Smooth muscle cell (in vitro differentiated cells): ENCODE results near the gene SDHB. TPM values are rescaled to one million over a fixed set of nuclear protein-coding genes. Genes with fewer than 3 reads are reported as not detected.

Source experiments
- DNase-seq: peaks from one replicate; lab custom pipeline; 2025; ENCODE audit not compliant: unreplicated experiment; lab: John Stamatoyannopoulos, UW
- H2AFZ ChIP-seq: fragments of 200-600 bp; sonication (generic); 2 replicates; pipeline ENCODE4 v1.6.0; 2016; ENCODE audit warnings: antibody characterized with exemption, low read depth, mild to moderate bottlenecking
- H3F3A ChIP-seq: fragments of 200-600 bp; sonication (generic); 2 replicates; pipeline ENCODE4 v1.6.0; 2017; ENCODE audit warnings: antibody characterized with exemption, low read depth
- H3K27ac ChIP-seq: fragments of 200-600 bp; sonication (generic); 2 replicates; pipeline ENCODE4 v1.5.1; 2016; ENCODE audit warnings: low read depth, mild to moderate bottlenecking
- H3K27me3 ChIP-seq: fragments of 200-600 bp; sonication (generic); 2 replicates; pipeline ENCODE4 v1.6.1; 2016; ENCODE audit warnings: low read depth, mild to moderate bottlenecking
- H3K36me3 ChIP-seq: fragments of 200-600 bp; sonication (generic); 2 replicates; pipeline ENCODE4 v1.5.1; 2016; ENCODE audit warnings: low read depth
- H3K4me1 ChIP-seq: fragments of 200-600 bp; sonication (generic); 2 replicates; pipeline ENCODE4 v1.5.1; 2016; ENCODE audit warnings: low read depth
- H3K4me2 ChIP-seq: fragments of 200-600 bp; sonication (generic); 2 replicates; pipeline ENCODE4 v1.6.0; 2016; ENCODE audit warnings: mild to moderate bottlenecking
- H3K4me3 ChIP-seq: fragments of 200-600 bp; sonication (generic); 2 replicates; pipeline ENCODE4 v1.5.1; 2016; ENCODE audit warnings: mild to moderate bottlenecking
- H3K79me2 ChIP-seq: fragments of 200-600 bp; sonication (generic); 2 replicates; pipeline ENCODE4 v1.6.0; 2016; ENCODE audit warnings: low read depth, mild to moderate bottlenecking
- H3K9ac ChIP-seq: fragments of 200-600 bp; sonication (generic); 2 replicates; pipeline ENCODE4 v1.6.0; 2016; ENCODE audit warnings: low read depth
- H3K9me3 ChIP-seq: fragments of 200-600 bp; sonication (generic); replicated peaks from 2 replicates; pipeline ENCODE4 v1.5.1; 2016; ENCODE audit warnings: low read depth
- H4K20me1 ChIP-seq: fragments of 200-600 bp; sonication (generic); 2 replicates; pipeline ENCODE4 v1.6.0; 2016; ENCODE audit warnings: low read depth
- CTCF ChIP-seq: fragments of 200-600 bp; sonication (generic); IDR thresholded peaks from 2 replicates; pipeline ENCODE4 v1.5.1; 2017; ENCODE audit warnings: borderline replicate concordance, mild to moderate bottlenecking, antibody characterized with exemption; ENCODE audit not compliant: insufficient read depth, poor library complexity, severe bottlenecking
- WGBS: methylation state at CpG from one replicate; pipeline ENCODE4 v1.1.7; 2016; ENCODE audit warnings: low lambda C conversion rate; 5-methylcytosine and 5-hydroxymethylcytosine counted together
- polyA plus RNA-seq: library from polyadenylated mRNA; unstranded; fragments of >200 nt; fragmentation: Nextera tagmentation; extraction: Ambion mirVana; gene quantifications from 2 replicates; pipeline ENCODE4 v1.2.1, GENCODE V29; 2016
- total RNA-seq: library from RNA; depleted of rRNA; stranded (reverse); fragments of >200 nt; gene quantifications from 2 replicates; pipeline ENCODE4 v1.2.3, GENCODE V29; 2014

SDHB gene
- total and polyA plus RNA-seq, 2 experiments from 2014 or later, result 123 to 174 TPM

DNA sequence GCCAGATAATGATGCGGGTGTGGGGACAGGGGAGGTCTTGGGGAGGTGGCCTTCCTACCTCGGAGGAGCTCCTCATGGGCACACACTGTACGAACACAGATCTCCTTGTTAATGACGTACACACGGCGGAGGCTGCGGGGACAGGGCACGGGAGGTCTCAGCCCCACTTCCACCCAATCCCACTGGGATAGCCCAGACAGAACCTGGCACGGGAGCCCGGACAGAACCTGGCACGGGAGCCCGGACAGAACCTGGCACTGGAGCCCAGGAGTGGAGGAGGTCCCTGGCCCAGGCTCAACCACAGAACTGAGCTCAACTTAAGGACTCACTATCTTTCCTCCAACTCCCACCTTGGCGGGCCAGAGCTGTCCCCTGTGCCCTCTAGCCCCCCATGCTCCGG is 78.6 kb downstream of the SDHB start:
- 94% methylated on average over 14 of the region's 14 CpGs for WGBS
- no peak for DNase-seq
- H3K9ac ChIP-seq, result no peak overlapping the region

DNA sequence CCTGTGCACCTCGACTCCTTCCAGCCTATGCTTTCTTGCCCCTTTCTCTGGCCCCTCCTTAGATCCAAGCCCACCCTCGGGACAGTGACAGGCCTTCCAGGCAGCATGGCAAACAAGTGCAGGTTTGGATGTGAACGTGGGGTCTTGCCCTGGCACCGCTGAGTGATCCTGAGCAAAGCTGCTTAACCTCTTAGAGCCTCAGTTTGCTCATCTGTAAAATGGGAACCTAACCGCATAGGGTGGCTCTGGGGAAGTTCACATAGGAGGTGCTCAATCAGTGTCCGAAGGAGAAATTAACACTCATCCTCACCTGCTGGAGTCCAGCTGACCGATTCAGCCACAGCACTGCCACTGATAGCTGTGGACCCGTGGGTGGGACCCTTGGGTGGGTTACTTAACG is 80.6 kb downstream of the SDHB start:
- WGBS, result 97% methylated on average over 9 of the region's 9 CpGs
- H3K4me1 ChIP-seq, result peaks cover 8% of the 10 kb centered on the region

More for the DNA sequence above, 78.6 kb downstream of the SDHB start:
- peaks cover 70% of the 10 kb centered on the region for H4K20me1 ChIP-seq
- no peak for TF ChIP-seq CTCF
- no peak overlapping the region for H3K4me3 ChIP-seq
- H3K27ac ChIP-seq, result no peak overlapping the region
- H3K4me1 ChIP-seq, result peaks cover 21% of the 10 kb centered on the region
- H3K4me2 ChIP-seq, result no peak overlapping the region
- no peak overlapping the region for H2AFZ ChIP-seq
- peaks cover 37% of the 10 kb centered on the region for H3K79me2 ChIP-seq
- no peaks in the 10 kb centered on the region for H3K36me3 ChIP-seq
- peaks cover 11% of the 10 kb centered on the region for H3F3A ChIP-seq
- no peaks in the 10 kb centered on the region for H3K27me3 ChIP-seq
- H3K9me3 ChIP-seq, result no peaks in the 10 kb centered on the region

GRCh38 chr1:16972189-16972895 is 81.5 kb downstream of the SDHB start:
- Histone ChIP-seq H3K27me3 (no peaks in the 10 kb centered on the region), H2AFZ (no peak overlapping the region), H3K79me2 (peaks cover 10% of the 10 kb centered on the region), H3F3A (peaks cover 11% of the 10 kb centered on the region), H3K27ac (peak overlapping the region; percentile 51), H3K9me3 (no peaks in the 10 kb centered on the region), H3K4me2 (no peak overlapping the region), H3K4me3 (no peak overlapping the region), H4K20me1 (peaks cover 45% of the 10 kb centered on the region), H3K4me1 (peaks cover 8% of the 10 kb centered on the region), H3K9ac (no peak overlapping the region), H3K36me3 (no peaks in the 10 kb centered on the region)
- no peak for TF ChIP-seq CTCF
- no peak for DNase-seq
- 85% methylated on average over 11 of the region's 11 CpGs for WGBS

More for the DNA sequence above, 80.6 kb downstream of the SDHB start:
- peak overlapping the region; percentile 51 for H3K27ac ChIP-seq
- TF ChIP-seq CTCF, result no peak
- H3K4me3 ChIP-seq, result no peak overlapping the region
- H3K27me3 ChIP-seq, result no peaks in the 10 kb centered on the region
- no peak overlapping the region for H3K4me2 ChIP-seq
- no peak overlapping the region for H3K9ac ChIP-seq
- no peak overlapping the region for H2AFZ ChIP-seq
- peaks cover 54% of the 10 kb centered on the region for H4K20me1 ChIP-seq
- H3K79me2 ChIP-seq, result peaks cover 19% of the 10 kb centered on the region
- H3K36me3 ChIP-seq, result no peaks in the 10 kb centered on the region
- H3K9me3 ChIP-seq, result no peaks in the 10 kb centered on the region
- no peak for DNase-seq
- peaks cover 11% of the 10 kb centered on the region for H3F3A ChIP-seq
